Stimulated activated CD4-positive, alpha-beta T cell treated with anti-CD3 and anti-CD28 coated beads, Interleukin-12 subunit alpha, Interleukin-12 subunit beta, amount 100 ng/mL, for 4 hours (primary cell): ENCODE results near the gene ZBTB14.

Source experiments
- DNase-seq: peaks from one replicate; pipeline ENCODE4 v3.0.0-alpha.2; 2020

ZBTB14 gene

DNA sequence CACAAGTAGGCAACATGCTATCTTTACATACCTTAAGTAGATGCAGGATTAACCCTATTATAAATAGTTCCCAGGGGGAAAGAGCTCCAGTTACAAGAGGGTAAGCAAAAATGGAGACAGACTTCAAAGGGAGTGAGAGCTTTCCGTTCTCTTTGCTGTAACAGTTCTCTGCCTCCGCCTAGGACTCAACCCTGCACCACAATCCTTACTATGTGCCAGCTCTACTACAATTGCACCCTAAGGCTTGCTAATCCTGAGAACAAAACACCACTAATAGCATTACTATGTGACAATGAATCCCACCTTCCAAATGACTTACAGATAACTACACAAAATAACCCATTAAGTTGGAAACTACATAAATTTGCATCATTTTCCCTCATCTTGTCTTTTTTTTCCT lies 7.7 kb downstream of the ZBTB14 start:
- DNase-seq: no peak

GRCh38 chr18:5286525-5286924 lies 9.0 kb downstream of the ZBTB14 start:
- DNase-seq: no peak

GRCh38 chr18:5285326-5285725 lies 10.2 kb downstream of the ZBTB14 start:
- no peak for DNase-seq

GRCh38 chr18:5284808-5285207 lies 10.7 kb downstream of the ZBTB14 start:
- DNase-seq: no peak

GRCh38 chr18:5282770-5283169 lies 12.8 kb downstream of the ZBTB14 start:
- no peak for DNase-seq

DNA sequence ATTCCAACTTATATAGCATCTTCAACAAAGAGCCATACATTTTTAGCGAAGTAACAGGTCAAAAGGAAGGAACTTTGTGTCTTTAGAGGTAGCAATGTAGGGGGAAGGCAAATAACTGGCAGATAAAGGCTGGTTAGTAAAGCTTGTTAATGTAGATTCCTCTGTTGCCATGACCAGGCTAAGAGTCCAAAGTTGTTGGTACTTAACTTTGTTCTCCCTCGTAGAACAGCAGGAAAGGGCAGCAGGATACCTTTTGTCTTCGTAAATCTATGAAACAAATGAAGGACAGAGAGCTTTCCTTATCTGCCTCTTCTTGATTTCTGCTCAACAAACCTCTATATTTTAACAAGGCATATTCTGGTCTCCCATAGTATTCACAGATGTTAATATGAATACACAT lies 18.6 kb downstream of the ZBTB14 start:
- no peak for DNase-seq

DNA sequence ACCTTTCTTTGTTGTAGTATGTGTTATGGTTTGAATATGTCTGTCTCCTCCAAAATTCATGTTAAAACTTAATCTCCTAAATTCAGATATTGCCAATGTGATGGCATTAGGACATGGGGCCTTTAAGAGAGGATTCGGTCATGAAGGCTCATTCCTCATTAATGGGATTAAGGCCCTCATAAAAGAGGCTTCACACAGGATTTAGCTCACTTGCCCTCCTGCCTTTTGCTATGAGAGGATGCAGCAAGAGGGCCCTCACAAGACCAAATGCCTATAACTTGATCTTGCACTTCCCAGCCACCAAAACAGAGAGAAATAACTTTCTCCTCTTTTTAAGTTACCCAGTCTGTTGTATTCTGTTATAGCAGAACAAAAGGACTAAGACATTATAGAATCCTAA lies 19.7 kb downstream of the ZBTB14 start:
- DNase-seq: no peak

DNA sequence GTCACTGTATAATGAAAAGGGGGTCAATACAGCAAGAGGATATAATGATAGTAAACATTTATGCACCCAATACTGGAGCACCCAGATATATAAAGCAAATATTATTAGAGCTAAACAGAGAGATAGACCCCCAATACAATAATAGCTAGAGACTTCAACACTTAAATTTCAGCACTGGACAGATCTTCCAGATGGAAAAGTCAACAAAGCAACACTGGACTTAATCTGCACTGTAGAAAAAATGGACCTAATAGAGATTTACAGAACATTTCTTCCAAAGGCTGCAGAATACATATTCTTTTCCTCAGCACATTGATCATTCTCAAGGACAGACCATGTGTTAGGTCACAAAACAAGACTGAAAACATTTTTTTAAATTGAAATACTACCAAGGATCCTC lies 26.7 kb downstream of the ZBTB14 start:
- no peak for DNase-seq

- no peak for DNase-seq
Measured at GRCh38 chr18:5266721-5267120, 28.8 kb downstream of the ZBTB14 start.

DNA sequence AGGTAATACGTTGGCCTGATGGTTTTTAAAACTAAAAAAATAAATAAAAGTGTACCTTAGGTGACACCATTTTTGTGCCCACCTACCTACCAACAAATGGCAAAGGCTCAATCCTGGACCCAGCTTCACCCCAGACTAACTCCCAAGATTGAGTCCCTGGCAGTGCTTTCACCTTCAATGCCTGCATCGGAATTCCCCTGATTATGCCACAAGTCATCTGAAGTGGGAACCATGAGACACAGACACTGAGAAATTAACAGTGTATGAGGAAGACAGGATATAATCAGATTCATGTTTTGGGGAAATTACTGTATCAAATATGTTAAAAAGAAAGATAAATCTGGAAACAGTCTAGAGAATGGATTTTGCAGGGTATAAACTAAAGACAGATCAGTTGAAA lies 41.6 kb downstream of the ZBTB14 start:
- DNase-seq: no peak

DNA sequence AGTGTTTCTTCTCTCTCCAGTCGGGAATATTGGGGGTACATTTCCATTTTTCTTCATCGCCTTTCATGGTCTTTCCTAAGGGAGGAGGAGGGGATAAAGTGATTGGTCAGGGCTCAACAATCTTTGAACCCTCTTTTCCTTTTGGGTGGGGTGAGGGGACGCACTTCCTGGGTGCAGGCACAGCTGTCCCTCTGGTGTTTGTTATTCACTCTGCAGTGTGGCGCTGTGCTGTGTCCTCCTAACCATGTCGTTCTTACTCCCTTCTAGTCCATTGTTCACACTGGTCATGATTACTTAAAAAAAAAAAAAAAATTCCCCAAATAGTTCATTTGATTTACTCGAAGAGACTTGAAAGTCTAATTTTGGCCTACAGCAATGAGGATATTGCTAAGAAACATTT lies 44.4 kb downstream of the ZBTB14 start:
- no peak for DNase-seq

DNA sequence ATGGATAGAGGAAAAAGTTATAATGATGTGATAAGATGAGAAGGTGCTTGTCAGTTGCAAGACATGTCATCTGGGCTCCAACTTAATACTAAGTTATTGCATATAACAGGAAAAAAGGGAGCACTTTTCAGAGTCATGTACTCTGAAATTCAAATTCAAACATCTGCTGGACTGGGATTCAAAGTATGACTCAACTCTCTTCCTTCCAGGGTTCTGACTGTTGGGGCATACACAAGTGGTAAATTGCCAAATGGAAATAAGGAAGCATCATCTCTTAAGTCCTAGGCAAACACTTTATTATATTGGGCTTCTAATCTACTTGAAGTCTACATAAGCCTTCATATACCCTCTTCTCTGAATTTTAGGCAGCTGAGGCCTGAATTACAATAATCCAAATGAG lies 44.9 kb downstream of the ZBTB14 start:
- no peak for DNase-seq

DNA sequence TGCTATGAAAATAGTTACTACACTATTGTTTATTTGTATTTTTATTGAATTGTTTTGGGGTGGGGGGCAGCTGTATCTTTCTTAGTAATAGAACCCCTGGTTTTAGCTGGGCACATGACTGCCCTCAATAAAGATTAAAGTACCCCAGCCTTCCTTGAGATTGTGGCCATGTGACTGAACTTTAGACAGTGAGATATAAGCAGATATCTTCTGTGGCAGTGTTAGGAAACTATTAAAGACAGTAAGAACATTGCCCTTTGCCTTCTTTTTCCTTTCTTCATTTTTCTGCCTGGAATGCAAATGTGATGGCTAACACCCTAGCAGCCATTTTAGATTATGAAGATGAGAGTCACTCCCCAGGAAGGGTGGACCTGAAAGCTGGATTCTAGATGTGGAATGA lies 50.6 kb downstream of the ZBTB14 start:
- no peak for DNase-seq

- no peak for DNase-seq
Measured at GRCh38 chr18:5239447-5239846, 56.1 kb downstream of the ZBTB14 start.
